GM23248 (cell line): ENCODE results near the gene NXF3. TPM values are rescaled to one million over a fixed set of nuclear protein-coding genes. Genes with fewer than 3 reads are reported as not detected.

ENCODE experiments used
- DNase-seq: peaks from one replicate; pipeline ENCODE4 v3.0.0-alpha.2; 2015
- H2AFZ ChIP-seq: fragments of 200-600 bp; sonication (generic); 2 replicates; pipeline ENCODE4 v1.6.1; 2016; ENCODE audit warnings: antibody characterized with exemption
- H3F3A ChIP-seq: fragments of 200-600 bp; sonication (generic); 2 replicates; pipeline ENCODE4 v1.6.1; 2016; ENCODE audit warnings: mild to moderate bottlenecking, antibody characterized with exemption, mixed run types; ENCODE audit not compliant: insufficient read depth
- H3K27ac ChIP-seq: fragments of 200-600 bp; sonication (generic); 2 replicates; pipeline ENCODE4 v1.5.1; 2016; ENCODE audit warnings: mild to moderate bottlenecking
- H3K27me3 ChIP-seq: fragments of 200-600 bp; sonication (generic); replicated peaks from 2 replicates; pipeline ENCODE4 v1.6.1; 2016; ENCODE audit warnings: mild to moderate bottlenecking; ENCODE audit not compliant: insufficient read depth
- H3K36me3 ChIP-seq: fragments of 200-600 bp; sonication (generic); 2 replicates; pipeline ENCODE4 v1.6.1; 2016; ENCODE audit warnings: low read depth, mild to moderate bottlenecking
- H3K4me1 ChIP-seq: fragments of 200-600 bp; sonication (generic); 2 replicates; pipeline ENCODE4 v1.6.1; 2016; ENCODE audit warnings: mild to moderate bottlenecking; ENCODE audit not compliant: insufficient read depth
- H3K4me2 ChIP-seq: fragments of 200-600 bp; sonication (generic); one replicate; pipeline ENCODE4 v1.6.1; 2016; ENCODE audit warnings: mild to moderate bottlenecking; ENCODE audit not compliant: unreplicated experiment
- H3K4me3 ChIP-seq: fragments of 200-600 bp; sonication (generic); 2 replicates; pipeline ENCODE4 v1.5.1; 2016; ENCODE audit warnings: mild to moderate bottlenecking
- H3K79me2 ChIP-seq: fragments of 200-600 bp; sonication (generic); 2 replicates; pipeline ENCODE4 v1.6.1; 2016; ENCODE audit warnings: mild to moderate bottlenecking; ENCODE audit not compliant: insufficient read depth
- H3K9ac ChIP-seq: fragments of 200-600 bp; sonication (generic); 2 replicates; pipeline ENCODE4 v1.6.1; 2016; ENCODE audit warnings: mild to moderate bottlenecking
- H3K9me2 ChIP-seq: fragments of 200-600 bp; sonication (generic); 2 replicates; pipeline ENCODE4 v1.6.1; 2016; ENCODE audit warnings: mixed run types, mild to moderate bottlenecking, moderate library complexity; ENCODE audit not compliant: insufficient read depth
- H3K9me3 ChIP-seq: fragments of 200-600 bp; sonication (generic); one replicate; pipeline ENCODE4 v1.6.1; 2017; ENCODE audit warnings: low read depth
- H4K20me1 ChIP-seq: fragments of 200-600 bp; sonication (generic); 2 replicates; pipeline ENCODE4 v1.6.0; 2016; ENCODE audit not compliant: insufficient read depth
- EZH2 ChIP-seq: fragments of 200-600 bp; sonication (generic); IDR thresholded peaks from 2 replicates; pipeline ENCODE4 v1.6.1; 2018; ENCODE audit warnings: antibody characterized with exemption, mild to moderate bottlenecking; ENCODE audit not compliant: insufficient read depth, poor library complexity, severe bottlenecking
- EZH2phosphoT487 ChIP-seq: fragments of 200-600 bp; sonication (generic); IDR thresholded peaks from 2 replicates; pipeline ENCODE4 v1.6.1; 2018; ENCODE audit warnings: antibody characterized with exemption, moderate library complexity, mild to moderate bottlenecking, low read depth; ENCODE audit not compliant: insufficient read depth
- WGBS, 2 experiments: methylation state at CpG; one replicate each; pipeline ENCODE4 v1.1.6; 2015 to 2017; ENCODE audit warnings: low lambda C conversion rate in 2 of 2, low coverage in 1 of 2; ENCODE audit errors: missing lambda C conversion rate in 2 of 2; 5-methylcytosine and 5-hydroxymethylcytosine counted together
- in situ Hi-C: fragments of 300-500 bp; cut with MboI; formaldehyde crosslinking; loops from 2 replicates; pipeline ENCODE4 v1.15.0; 2020
- polyA plus RNA-seq: library from polyadenylated mRNA; unstranded; fragments of >200 nt; fragmentation: Nextera tagmentation; extraction: Ambion mirVana; gene quantifications from 2 replicates; pipeline ENCODE4 v1.2.1, GENCODE V29; 2016
- total RNA-seq: library from RNA; depleted of rRNA; stranded (reverse); fragments of >200 nt; shearing (Covaris generic); gene quantifications from 2 replicates; pipeline ENCODE4 v1.2.3, GENCODE V29; 2014

The NXF3 gene
- total and polyA plus RNA-seq, 2 experiments from 2014 or later = 7.9 to 13.6 TPM

DNA sequence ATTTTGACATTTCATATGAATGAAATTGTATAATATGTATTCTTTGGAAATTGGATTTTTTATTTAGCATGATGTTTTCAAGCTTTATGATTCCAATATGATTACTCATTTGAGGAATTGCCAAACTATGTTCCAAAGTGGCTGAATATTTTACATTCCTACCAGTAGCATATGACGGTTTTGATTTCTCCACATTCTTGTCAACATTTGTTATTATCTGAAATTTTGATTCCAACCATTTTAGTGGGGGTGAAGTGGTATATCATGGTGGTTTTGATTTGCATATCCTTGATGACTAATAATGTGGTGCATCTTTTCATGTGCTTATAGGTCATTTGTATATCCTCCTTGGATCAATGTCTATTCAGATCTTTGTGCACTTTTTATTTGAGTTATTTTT lies 26.3 kb downstream of the NXF3 start:
- Histone ChIP-seq H2AFZ (no peak overlapping the region), H3K4me2 (no peak overlapping the region), H3K9ac (no peak overlapping the region), H3K27me3 (no peaks in the 10 kb centered on the region), H3F3A (no peaks in the 10 kb centered on the region), H3K9me2 (no peaks in the 10 kb centered on the region), H3K27ac (no peak overlapping the region), H4K20me1 (no peaks in the 10 kb centered on the region), H3K36me3 (no peaks in the 10 kb centered on the region), H3K4me1 (no peaks in the 10 kb centered on the region), H3K9me3 (no peaks in the 10 kb centered on the region), H3K4me3 (no peak overlapping the region), H3K79me2 (no peaks in the 10 kb centered on the region)
- 6 to 12% methylated on average over 1 of the region's 1 CpG for WGBS, 2 experiments
- peak; percentile 6 for DNase-seq
- in situ Hi-C loops = no loop called here
- TF ChIP-seq EZH2phosphoT487 = no peak
- TF ChIP-seq EZH2 = no peak

GRCh38 chrX:103063918-103064434 lies 29.0 kb downstream of the NXF3 start, which contains the start of gene BEX1:
BEX1 (minus strand) TSS chrX:103064171; CDS start chrX:103063274, 897 bp downstream.
- Histone ChIP-seq H3K79me2 (no peaks in the 10 kb centered on the region), H2AFZ (peak within 1 kb of the TSS; percentile 60), H3K9me2 (no peaks in the 10 kb centered on the region), H3K27me3 (no peaks in the 10 kb centered on the region), H3K36me3 (no peaks in the 10 kb centered on the region), H3F3A (no peaks in the 10 kb centered on the region), H4K20me1 (no peaks in the 10 kb centered on the region), H3K9ac (peak within 1 kb of the TSS; percentile 73), H3K9me3 (no peaks in the 10 kb centered on the region), H3K27ac (peak within 1 kb of the TSS; percentile 15; the same call in 1 of the 2 replicates), H3K4me3 (peak within 1 kb of the TSS; percentile 63), H3K4me1 (no peaks in the 10 kb centered on the region), H3K4me2 (peak within 1 kb of the TSS; percentile 65)
- TF ChIP-seq EZH2phosphoT487 (no peak), EZH2 (no peak)
- in situ Hi-C loops = no loop called here
- WGBS, 2 experiments = 0 to 14% methylated on average over 4 to 5 of the region's 39 CpGs
- peak; percentile 69 for DNase-seq

GRCh38 chrX:103063191-103063845 lies 29.6 kb downstream of the NXF3 start:
- H3K4me2 ChIP-seq = peak overlapping the region; percentile 65
- peak overlapping the region; percentile 15; the same call in 1 of the 2 replicates for H3K27ac ChIP-seq
- 0 to 1% methylated on average over 5 to 13 of the region's 34 CpGs for WGBS, 2 experiments
- H3K9me2 ChIP-seq = no peaks in the 10 kb centered on the region
- no peaks in the 10 kb centered on the region for H3K27me3 ChIP-seq
- peak; percentile 60 for DNase-seq
- no peaks in the 10 kb centered on the region for H3K36me3 ChIP-seq
- no peaks in the 10 kb centered on the region for H4K20me1 ChIP-seq
- in situ Hi-C loops = no loop called here
- no peaks in the 10 kb centered on the region for H3K79me2 ChIP-seq
- H3K9ac ChIP-seq = peak overlapping the region; percentile 73
- peak overlapping the region; percentile 63 for H3K4me3 ChIP-seq
- TF ChIP-seq EZH2 (no peak), EZH2phosphoT487 (no peak)
- H3K9me3 ChIP-seq = no peaks in the 10 kb centered on the region
- H3F3A ChIP-seq = no peaks in the 10 kb centered on the region
- H3K4me1 ChIP-seq = no peaks in the 10 kb centered on the region
- H2AFZ ChIP-seq = peak overlapping the region; percentile 60

- Histone ChIP-seq H3K9me2 (no peaks in the 10 kb centered on the region), H3K9me3 (no peaks in the 10 kb centered on the region), H3K4me2 (no peak overlapping the region), H2AFZ (no peak overlapping the region), H3K36me3 (no peaks in the 10 kb centered on the region), H3F3A (no peaks in the 10 kb centered on the region), H3K9ac (no peak overlapping the region), H3K4me1 (no peaks in the 10 kb centered on the region), H3K27ac (no peak overlapping the region), H3K79me2 (no peaks in the 10 kb centered on the region), H3K4me3 (no peak overlapping the region), H4K20me1 (no peaks in the 10 kb centered on the region), H3K27me3 (no peaks in the 10 kb centered on the region)
- 24 to 30% methylated on average over 3 of the region's 3 CpGs for WGBS, 2 experiments
- in situ Hi-C loops = no loop called here
- TF ChIP-seq EZH2phosphoT487 (no peak), EZH2 (no peak)
- peak; percentile 14 for DNase-seq
These were observed 31.5 kb downstream of the NXF3 start for GRCh38 chrX:103061486-103061885.
